Measurements from ENCODE around the gene MTFMT. TPM values are rescaled to one million over a fixed set of nuclear protein-coding genes. Genes with fewer than 3 reads are reported as not detected.
A peak's percentile ranks its signal among the peaks of the same experiment; 100 is the strongest.

The MTFMT gene
- total and polyA plus RNA-seq, 2 of the 13 experiments (the other 11 are each of a cell fraction or from before 2014, with no cell fraction given) = 9.9 to 23.2 TPM

GRCh38 chr15:65056868-65057548 is 27.6 kb upstream of the MTFMT start (continued):
- TF ChIP-seq ZC3H13 (CRISPR knock-in tag; IDR thresholded peaks at IDR 0.05) = no peak
- peak; percentile 96 for TF ChIP-seq TEAD3 (CRISPR knock-in tag; optimal IDR thresholded peaks at IDR 0.05; ENCODE audit: borderline replicate concordance)
- TF ChIP-seq MEF2D (CRISPR knock-in tag; IDR thresholded peaks at IDR 0.05) = peak; percentile 36; the same call in 1 of the 2 replicates
- no peak for TF ChIP-seq ZBTB44 (CRISPR knock-in tag; IDR thresholded peaks at IDR 0.05)
- no peak for TF ChIP-seq ZNF275 (CRISPR knock-in tag; IDR thresholded peaks at IDR 0.05; ENCODE audit: borderline replicate concordance)
- no peak for TF ChIP-seq ZKSCAN1 (IDR thresholded peaks at IDR 0.05; ENCODE audit: low read length)
- TF ChIP-seq ZSCAN31 (CRISPR knock-in tag; IDR thresholded peaks at IDR 0.05; ENCODE audit: low read depth) = no peak
- TF ChIP-seq PRDM10 (CRISPR knock-in tag; IDR thresholded peaks at IDR 0.05; ENCODE audit: low read depth) = peak; percentile 93
- TF ChIP-seq FOXC1 (CRISPR knock-in tag; IDR thresholded peaks at IDR 0.05; ENCODE audit: borderline replicate concordance) = 0 out of 2 replicates have a peak, but pooled peaks have one; percentile 61
- no peak for TF ChIP-seq KIAA2018 (CRISPR knock-in tag; IDR thresholded peaks at IDR 0.05; ENCODE audit: borderline replicate concordance)
- no peak for TF ChIP-seq ZNF775 (CRISPR knock-in tag; IDR thresholded peaks at IDR 0.05; ENCODE audit: borderline replicate concordance)
